Measurements from ENCODE around the gene BAZ1A. TPM values are rescaled to one million over a fixed set of nuclear protein-coding genes. Genes with fewer than 3 reads are reported as not detected.

The BAZ1A gene
- total and polyA plus RNA-seq, 10 of the 15 experiments (the other 5 are each of a cell fraction or from before 2014, with no cell fraction given), result 34.3 to 96.5 (median 50.7) TPM

GRCh38 chr14:34912182-34912581 is 37.0 kb upstream of the BAZ1A start:
- Histone ChIP-seq H3K79me2 (ENCODE audit: control insufficient read depth, insufficient read depth, low read length) (no peaks in the 10 kb centered on the region), H3K27me3 (replicated peaks in 1 of 2; ENCODE audit: control insufficient read depth in 2 of 2, insufficient read depth in 2 of 2, low read length in 1 of 2) (no peaks in the 10 kb centered on the region), H2AFZ (ENCODE audit: control insufficient read depth, low read depth, low read length) (no peak overlapping the region), H3K27ac (ENCODE audit: control insufficient read depth, insufficient read depth) (no peak overlapping the region), H3K9me3 (replicated peaks; ENCODE audit: control insufficient read depth, insufficient read depth, low read length) (no peaks in the 10 kb centered on the region), H3K36me3 (ENCODE audit: control insufficient read depth in 2 of 2, insufficient read depth in 2 of 2, low read length in 1 of 2) (no peaks in the 10 kb centered on the region), H3K4me1 (ENCODE audit: control insufficient read depth, insufficient read depth, low read length) (peaks cover 3% of the 10 kb centered on the region; the same call in 1 of the 2 replicates), H3K9ac (ENCODE audit: control insufficient read depth, insufficient read depth, low read length) (no peak overlapping the region), H3K4me3 (no peak overlapping the region), H4K20me1 (ENCODE audit: control insufficient read depth, insufficient read depth) (no peaks in the 10 kb centered on the region), H3K4me2 (ENCODE audit: control insufficient read depth, insufficient read depth) (no peak overlapping the region)
- CTCF ChIA-PET, result interaction anchor here (1.5 kb wide), 1 partner anchor 189 kb away, joined by 4 read pairs; no protein-coding TSS in a partner anchor
- SMC1A ChIA-PET (ENCODE audit: uncharacterized antibody, unreplicated experiment), result no interaction called here
- FAIRE-seq (no peak), DNase-seq (ENCODE audit: low read depth, low spot score) (no peak), ATAC-seq (peak; percentile 46; the same call in 2 of the 3 replicates)
- intact Hi-C loops (cut with micrococcal nuclease; ENCODE audit: unreplicated experiment) (no loop called here), in situ Hi-C loops (cut with MboI) (no loop called here)
- POLR2A ChIA-PET, result interaction anchor here (1.1 kb wide), 1 partner anchor 70 kb away, joined by 3 read pairs; no protein-coding TSS in a partner anchor
- no TSS peak for BruUV-seq (replicated peaks)
- no peak for TF ChIP-seq HDGF (IDR thresholded peaks at IDR 0.05)
- no peak for TF ChIP-seq SPI1 (IDR thresholded peaks at IDR 0.05; ENCODE audit: borderline replicate concordance, insufficient read depth, low read depth, low read length)
- TF ChIP-seq CEBPZ (IDR thresholded peaks at IDR 0.05; ENCODE audit: low read depth, low read length), result no peak
- TF ChIP-seq RAD21 (IDR thresholded peaks at IDR 0.05; ENCODE audit: insufficient read depth, low read depth, low read length), result 0 out of 2 replicates have a peak, but pooled peaks have one; percentile 14
- no peak for TF ChIP-seq TAF1 (IDR thresholded peaks at IDR 0.05; ENCODE audit: borderline replicate concordance, low read depth, low read length)
- 57% methylated on average over 3 of the region's 3 CpGs for WGBS (ENCODE audit: insufficient coverage, insufficient replicate concordance, low lambda C conversion rate, missing lambda C conversion rate)
- RAD21 ChIA-PET (ENCODE audit: unreplicated experiment), result interaction anchor here (0.6 to 1.0 kb wide), 2 partner anchors 18 to 189 kb away, joined by 3 read pairs; no protein-coding TSS in a partner anchor

All from GM12878 (cell line).